HFFc6 (cell line): Measurements from ENCODE around the gene ARHGEF18. TPM values are rescaled to one million over a fixed set of nuclear protein-coding genes. Genes with fewer than 3 reads are reported as not detected.

Experiments
- DNase-seq: peaks from one replicate; pipeline ENCODE4 v3.0.0-alpha.2; 2018
- H3K27ac Mint-ChIP-seq: 2 replicates; pipeline ENCODE4 v1.8.0; 2020; ENCODE audit warnings: mild to moderate bottlenecking, mixed read lengths
- H3K27me3 Mint-ChIP-seq: 2 replicates; pipeline ENCODE4 v1.8.0; 2021; ENCODE audit warnings: mild to moderate bottlenecking, moderate library complexity, mixed read lengths; ENCODE audit not compliant: insufficient read depth
- H3K36me3 Mint-ChIP-seq: 2 replicates; pipeline ENCODE4 v1.8.0; 2021; ENCODE audit warnings: low read depth, mixed read lengths
- H3K4me1 Mint-ChIP-seq: 2 replicates; pipeline ENCODE4 v1.8.0; 2020; ENCODE audit warnings: low read depth, mixed read lengths
- H3K4me3 Mint-ChIP-seq: 2 replicates; pipeline ENCODE4 v1.8.0; 2020; ENCODE audit warnings: mild to moderate bottlenecking, moderate library complexity, mixed read lengths
- H3K9me3 Mint-ChIP-seq: 2 replicates; pipeline ENCODE4 v1.8.0; 2020; ENCODE audit warnings: mild to moderate bottlenecking, mixed read lengths
- total RNA-seq, 6 experiments: library from RNA; stranded (reverse); fragmentation: NEBNext Ultra II Directional; extraction: Animal tissue kit (Norgen Biotek cat#: 25700); gene quantifications; 2 replicates in 1 of 6; 3 replicates in 5 of 6; pipeline ENCODE4 v1.2.3, GENCODE V29; 2021
- TF ChIP-seq, protein P1 (sequence below): fragments of 200-600 bp; sonication (generic); IDR thresholded peaks from 2 replicates; pipeline ENCODE4 v1.5.0; 2021; ENCODE audit warnings: antibody characterized with exemption, mild to moderate bottlenecking

ARHGEF18 gene
- total RNA-seq, 6 experiments from 2014 or later = 32.1 to 39.8 (median 35.7) TPM

- Mint-ChIP-seq H3K36me3 (no peaks in the 10 kb centered on the region), H3K4me3 (no peak overlapping the region), H3K4me1 (peaks cover 12% of the 10 kb centered on the region), H3K27me3 (peaks cover 21% of the 10 kb centered on the region; the same call in 1 of the 2 replicates), H3K9me3 (no peaks in the 10 kb centered on the region), H3K27ac (no peak overlapping the region)
- TF ChIP-seq, protein P1, sequence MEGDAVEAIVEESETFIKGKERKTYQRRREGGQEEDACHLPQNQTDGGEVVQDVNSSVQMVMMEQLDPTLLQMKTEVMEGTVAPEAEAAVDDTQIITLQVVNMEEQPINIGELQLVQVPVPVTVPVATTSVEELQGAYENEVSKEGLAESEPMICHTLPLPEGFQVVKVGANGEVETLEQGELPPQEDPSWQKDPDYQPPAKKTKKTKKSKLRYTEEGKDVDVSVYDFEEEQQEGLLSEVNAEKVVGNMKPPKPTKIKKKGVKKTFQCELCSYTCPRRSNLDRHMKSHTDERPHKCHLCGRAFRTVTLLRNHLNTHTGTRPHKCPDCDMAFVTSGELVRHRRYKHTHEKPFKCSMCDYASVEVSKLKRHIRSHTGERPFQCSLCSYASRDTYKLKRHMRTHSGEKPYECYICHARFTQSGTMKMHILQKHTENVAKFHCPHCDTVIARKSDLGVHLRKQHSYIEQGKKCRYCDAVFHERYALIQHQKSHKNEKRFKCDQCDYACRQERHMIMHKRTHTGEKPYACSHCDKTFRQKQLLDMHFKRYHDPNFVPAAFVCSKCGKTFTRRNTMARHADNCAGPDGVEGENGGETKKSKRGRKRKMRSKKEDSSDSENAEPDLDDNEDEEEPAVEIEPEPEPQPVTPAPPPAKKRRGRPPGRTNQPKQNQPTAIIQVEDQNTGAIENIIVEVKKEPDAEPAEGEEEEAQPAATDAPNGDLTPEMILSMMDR = no peak
- no peak for DNase-seq
These were observed 21.8 kb downstream of the ARHGEF18 start for GRCh38 chr19:7370546-7370945.

DNA sequence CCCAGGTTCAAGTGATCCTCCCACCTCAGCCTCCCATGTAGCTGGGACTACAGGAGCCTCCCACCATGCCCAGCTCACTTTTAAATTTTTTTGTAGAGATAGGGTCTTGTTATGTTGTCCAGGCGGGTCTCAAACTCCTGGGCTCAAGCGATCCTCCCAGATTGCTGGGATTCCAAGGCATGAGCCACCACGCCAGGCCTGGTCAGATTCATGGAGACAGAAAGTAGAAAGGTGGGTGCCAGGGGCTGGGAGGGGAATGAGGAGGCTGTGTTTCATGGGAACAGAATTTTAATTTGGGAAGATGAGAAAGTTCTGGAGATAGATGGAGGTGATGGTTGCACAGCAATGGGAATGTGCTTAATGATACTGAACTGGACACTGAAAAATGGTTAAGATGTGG lies 22.3 kb downstream of the ARHGEF18 start:
- Mint-ChIP-seq H3K27me3 (peaks cover 18% of the 10 kb centered on the region; the same call in 1 of the 2 replicates), H3K4me3 (no peak overlapping the region), H3K9me3 (no peaks in the 10 kb centered on the region), H3K4me1 (peaks cover 14% of the 10 kb centered on the region), H3K36me3 (no peaks in the 10 kb centered on the region), H3K27ac (no peak overlapping the region)
- DNase-seq = no peak
- TF ChIP-seq, protein P1 = no peak

DNA sequence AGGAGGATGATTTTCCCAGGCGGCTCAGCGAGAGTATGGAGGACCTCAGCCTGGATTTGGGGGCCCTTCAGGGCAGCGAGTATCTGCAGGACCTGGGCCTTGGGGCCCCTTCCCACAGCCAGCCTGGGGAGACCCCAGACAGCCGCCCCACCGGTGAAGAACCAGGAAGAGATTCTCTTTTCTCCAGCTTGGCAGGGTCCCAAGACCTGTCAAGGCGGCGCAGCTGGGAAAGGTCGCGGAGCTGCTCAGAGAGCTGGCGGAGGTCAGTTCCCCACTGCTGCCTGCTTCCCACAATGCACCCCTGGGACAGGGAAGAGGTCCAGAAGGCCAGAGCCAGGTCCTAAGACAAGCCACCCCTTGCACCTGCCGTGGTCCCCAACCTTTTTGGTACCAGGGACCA lies 24.1 kb downstream of the ARHGEF18 start:
- Mint-ChIP-seq H3K36me3 (no peaks in the 10 kb centered on the region), H3K9me3 (no peaks in the 10 kb centered on the region), H3K27me3 (peaks cover 16% of the 10 kb centered on the region; the same call in 1 of the 2 replicates), H3K27ac (no peak overlapping the region), H3K4me1 (peaks cover 20% of the 10 kb centered on the region), H3K4me3 (no peak overlapping the region)
- DNase-seq = no peak
- TF ChIP-seq, protein P1 = no peak

GRCh38 chr19:7373862-7374261 lies 25.1 kb downstream of the ARHGEF18 start:
- no peak overlapping the region for H3K27ac Mint-ChIP-seq
- peak; percentile 11 for DNase-seq
- H3K9me3 Mint-ChIP-seq = no peaks in the 10 kb centered on the region
- peaks cover 14% of the 10 kb centered on the region; the same call in 1 of the 2 replicates for H3K27me3 Mint-ChIP-seq
- peaks cover 13% of the 10 kb centered on the region for H3K4me1 Mint-ChIP-seq
- no peak overlapping the region for H3K4me3 Mint-ChIP-seq
- TF ChIP-seq, protein P1 = no peak
- H3K36me3 Mint-ChIP-seq = no peaks in the 10 kb centered on the region

GRCh38 chr19:7376151-7376852 lies 27.6 kb downstream of the ARHGEF18 start:
- H3K4me1 Mint-ChIP-seq = peaks cover 8% of the 10 kb centered on the region; the same call in 1 of the 2 replicates
- H3K36me3 Mint-ChIP-seq = no peaks in the 10 kb centered on the region
- H3K27ac Mint-ChIP-seq = no peak overlapping the region
- no peak for DNase-seq
- no peak overlapping the region for H3K4me3 Mint-ChIP-seq
- peaks cover 4% of the 10 kb centered on the region; the same call in 1 of the 2 replicates for H3K27me3 Mint-ChIP-seq
- no peaks in the 10 kb centered on the region for H3K9me3 Mint-ChIP-seq
- TF ChIP-seq, protein P1 = no peak
